NB4 (cell line): ENCODE results near the gene MITD1.
"Not testable (repeated sequence)": the region's sequence is repeated elsewhere in the genome, so short reads cannot be mapped to it uniquely, and the experiment has no call there.

ENCODE experiments used
- MYC ChIP-seq: IDR thresholded peaks from 2 replicates; pipeline ENCODE4 v1.6.1; 2011; ENCODE audit warnings: low read depth, low read length
- POLR2A ChIP-seq: IDR thresholded peaks from 2 replicates; pipeline ENCODE4 v1.6.1; 2011; ENCODE audit warnings: mild to moderate bottlenecking; ENCODE audit not compliant: insufficient read length; ENCODE audit errors: extremely low read depth
- TF ChIP-seq, protein P1 (sequence below): IDR thresholded peaks from one replicate; pipeline ENCODE4 v1.5.1; 2012; ENCODE audit warnings: low read depth, low read length
- TF ChIP-seq, protein P2 (sequence below): IDR thresholded peaks from 2 replicates; pipeline ENCODE4 v1.6.1; 2011; ENCODE audit warnings: low read depth, low read length

DNA sequence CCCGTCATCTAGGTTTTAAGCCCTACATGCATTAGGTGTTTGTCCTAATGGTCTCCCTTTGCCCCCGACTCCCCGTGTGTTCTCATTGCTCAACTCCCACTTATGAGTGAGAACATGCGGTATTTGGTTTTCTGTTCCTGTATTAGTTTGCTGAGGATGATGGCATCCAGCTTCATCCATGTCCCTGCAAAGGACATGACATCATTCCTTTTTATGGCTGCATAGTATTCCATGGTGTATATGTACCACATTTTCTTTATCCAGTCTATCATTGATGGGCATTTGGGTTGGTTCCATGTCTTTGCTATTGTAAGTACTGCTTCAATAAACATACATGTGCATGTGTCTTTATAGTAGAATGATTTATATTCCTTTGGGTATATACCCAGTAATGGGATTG, 11.5 kb upstream of the MITD1 start:
- not testable (repeated sequence) for TF ChIP-seq POLR2A, MYC
- TF ChIP-seq, protein P1, sequence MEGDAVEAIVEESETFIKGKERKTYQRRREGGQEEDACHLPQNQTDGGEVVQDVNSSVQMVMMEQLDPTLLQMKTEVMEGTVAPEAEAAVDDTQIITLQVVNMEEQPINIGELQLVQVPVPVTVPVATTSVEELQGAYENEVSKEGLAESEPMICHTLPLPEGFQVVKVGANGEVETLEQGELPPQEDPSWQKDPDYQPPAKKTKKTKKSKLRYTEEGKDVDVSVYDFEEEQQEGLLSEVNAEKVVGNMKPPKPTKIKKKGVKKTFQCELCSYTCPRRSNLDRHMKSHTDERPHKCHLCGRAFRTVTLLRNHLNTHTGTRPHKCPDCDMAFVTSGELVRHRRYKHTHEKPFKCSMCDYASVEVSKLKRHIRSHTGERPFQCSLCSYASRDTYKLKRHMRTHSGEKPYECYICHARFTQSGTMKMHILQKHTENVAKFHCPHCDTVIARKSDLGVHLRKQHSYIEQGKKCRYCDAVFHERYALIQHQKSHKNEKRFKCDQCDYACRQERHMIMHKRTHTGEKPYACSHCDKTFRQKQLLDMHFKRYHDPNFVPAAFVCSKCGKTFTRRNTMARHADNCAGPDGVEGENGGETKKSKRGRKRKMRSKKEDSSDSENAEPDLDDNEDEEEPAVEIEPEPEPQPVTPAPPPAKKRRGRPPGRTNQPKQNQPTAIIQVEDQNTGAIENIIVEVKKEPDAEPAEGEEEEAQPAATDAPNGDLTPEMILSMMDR: not testable (repeated sequence)
- TF ChIP-seq, protein P2, sequence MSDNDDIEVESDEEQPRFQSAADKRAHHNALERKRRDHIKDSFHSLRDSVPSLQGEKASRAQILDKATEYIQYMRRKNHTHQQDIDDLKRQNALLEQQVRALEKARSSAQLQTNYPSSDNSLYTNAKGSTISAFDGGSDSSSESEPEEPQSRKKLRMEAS: not testable (repeated sequence)
